Dermis microvascular lymphatic vessel endothelial cell (primary cell): ENCODE measurements around the gene MAST4. TPM values are rescaled to one million over a fixed set of nuclear protein-coding genes. Genes with fewer than 3 reads are reported as not detected.

Source experiments
- DNase-seq, 2 donors: peaks; one replicate each; pipeline versions ENCODE4 v3.0.0 to v3.0.0-alpha.2; 2010; ENCODE audit warnings: low read depth in 2 of 2
- total RNA-seq: library from RNA; depleted of rRNA; stranded (reverse); fragments of >200 nt; gene quantifications from 2 replicates; pipeline ENCODE4 v1.2.1, GENCODE V29; 2014

The MAST4 gene
- total RNA-seq, 1 donor from 2014 or later, result 14.2 TPM

GRCh38 chr5:67035098-67035740 is 439.0 kb downstream of the MAST4 start:
- no peak for DNase-seq

GRCh38 chr5:67037171-67037570 is 441.0 kb downstream of the MAST4 start:
- DNase-seq, result no peak

GRCh38 chr5:67038817-67039603 is 442.8 kb downstream of the MAST4 start:
- peak; percentile 44 to 84 for DNase-seq

- no peak for DNase-seq
Measured at GRCh38 chr5:67042176-67043003, 446.2 kb downstream of the MAST4 start.

GRCh38 chr5:67043796-67044511 is 447.8 kb downstream of the MAST4 start:
- no peak for DNase-seq

- DNase-seq, result no peak
Measured at GRCh38 chr5:67045816-67046740, 449.9 kb downstream of the MAST4 start.

- DNase-seq, result no peak
Measured at GRCh38 chr5:67047160-67047559, 451.0 kb downstream of the MAST4 start.

GRCh38 chr5:67047616-67048015 is 451.4 kb downstream of the MAST4 start:
- DNase-seq, result no peak

- no peak for DNase-seq
Measured at GRCh38 chr5:67050125-67050524, 453.9 kb downstream of the MAST4 start.

- DNase-seq, result no peak
Measured at GRCh38 chr5:67050635-67051034, 454.4 kb downstream of the MAST4 start.

GRCh38 chr5:67051164-67051563 is 455.0 kb downstream of the MAST4 start:
- no peak for DNase-seq

GRCh38 chr5:67052034-67052433 is 455.8 kb downstream of the MAST4 start:
- DNase-seq, result no peak

- DNase-seq, result no peak
Measured at GRCh38 chr5:67053229-67053628, 457.0 kb downstream of the MAST4 start.

- peak in 1 of 2 donors; percentile 13 for DNase-seq
Measured at GRCh38 chr5:67058998-67059743, 463.0 kb downstream of the MAST4 start.

GRCh38 chr5:67059744-67060490 is 463.7 kb downstream of the MAST4 start:
- peak in 1 of 2 donors; percentile 69 for DNase-seq

GRCh38 chr5:67061511-67061910 is 465.3 kb downstream of the MAST4 start:
- no peak for DNase-seq

GRCh38 chr5:67063055-67063454 is 466.9 kb downstream of the MAST4 start:
- DNase-seq, result peak in 1 of 2 donors; percentile 89

GRCh38 chr5:67063791-67064190 is 467.6 kb downstream of the MAST4 start:
- DNase-seq, result peak in 1 of 2 donors; percentile 79

GRCh38 chr5:67065237-67065636 is 469.0 kb downstream of the MAST4 start:
- DNase-seq, result no peak
